OCI-LY3 (cell line): ENCODE measurements around the gene MYO1G.

Source experiments
- H2AFZ ChIP-seq: fragments of 200-600, 300-600 bp; shearing (Covaris generic); 2 replicates; pipeline ENCODE4 v1.6.0; 2014; ENCODE audit warnings: antibody characterized with exemption, low read depth, low read length
- H3K27ac ChIP-seq: fragments of 200-600, 300-600 bp; sonication (generic); 2 replicates; pipeline ENCODE4 v1.5.1; 2014; ENCODE audit warnings: mild to moderate bottlenecking, low read length, moderate library complexity, mixed read lengths
- H3K27me3 ChIP-seq: fragments of 200-600, 300-600 bp; sonication (generic); 2 replicates; pipeline ENCODE4 v1.6.1; 2014; ENCODE audit warnings: low read depth, low read length, mixed read lengths
- H3K36me3 ChIP-seq: fragments of 200-600, 300-600 bp; sonication (generic); replicated peaks from 2 replicates; pipeline ENCODE3; 2014; ENCODE audit warnings: low read depth, low read length, mixed read lengths
- H3K4me1 ChIP-seq: fragments of 300-600, 200-600 bp; sonication (generic); 2 replicates; pipeline ENCODE4 v1.6.1; 2014; ENCODE audit warnings: low read length, mixed read lengths
- H3K4me2 ChIP-seq: fragments of 200-600, 300-600 bp; sonication (generic); 2 replicates; pipeline ENCODE4 v1.6.1; 2014; ENCODE audit warnings: low read length, mixed read lengths
- H3K4me3 ChIP-seq: fragments of 300-600, 200-600 bp; sonication (generic); 2 replicates; pipeline ENCODE4 v1.5.1; 2014; ENCODE audit warnings: antibody characterized with exemption, mild to moderate bottlenecking, low read length, moderate library complexity
- H3K79me2 ChIP-seq: fragments of 300-600, 200-600 bp; shearing (Covaris generic); 2 replicates; pipeline ENCODE4 v1.6.1; 2014; ENCODE audit warnings: mild to moderate bottlenecking, low read length, mixed read lengths
- H3K9ac ChIP-seq: fragments of 300-600, 200-600 bp; shearing (Covaris generic); 2 replicates; pipeline ENCODE4 v1.6.0; 2014; ENCODE audit warnings: mild to moderate bottlenecking, low read length, moderate library complexity
- H3K9me3 ChIP-seq: fragments of 200-600, 300-600 bp; shearing (Covaris generic); 2 replicates; pipeline ENCODE4 v1.6.1; 2014; ENCODE audit warnings: low read length, mixed read lengths; ENCODE audit not compliant: insufficient read depth
- H4K20me1 ChIP-seq: fragments of 200-600, 300-600 bp; sonication (generic); 2 replicates; pipeline ENCODE4 v1.6.1; 2016; ENCODE audit warnings: low read length, mixed read lengths; ENCODE audit not compliant: insufficient read depth
- EZH2phosphoT487 ChIP-seq: fragments of 200-600 bp; shearing (Covaris generic); IDR thresholded peaks from 2 replicates; pipeline ENCODE4 v1.6.1; 2018; ENCODE audit warnings: antibody characterized with exemption, mixed run types, low read depth
- TF ChIP-seq, protein P1 (sequence below): fragments of 200-600, 300-600 bp; sonication (generic); IDR thresholded peaks from 2 replicates; pipeline ENCODE4 v1.5.1; 2014; ENCODE audit warnings: antibody characterized with exemption, low read length, low read depth

Gene MYO1G

DNA sequence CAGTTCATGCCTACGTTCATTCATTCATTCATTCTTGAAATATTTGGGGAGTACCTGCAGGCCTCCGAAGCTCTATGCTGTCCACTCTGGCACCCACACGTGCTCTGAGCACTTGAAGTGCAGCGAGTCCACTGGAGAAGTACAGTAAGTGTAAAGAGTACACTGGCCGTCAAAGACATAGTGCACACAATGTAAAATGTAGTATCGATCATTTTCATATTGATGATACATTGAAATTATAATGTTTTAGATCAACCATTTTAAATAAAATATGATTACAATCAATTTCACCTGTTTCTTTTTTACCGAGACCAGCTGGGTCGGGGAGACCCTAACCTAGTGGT lies 56.5 kb downstream of the MYO1G start:
- no peaks in the 10 kb centered on the region for H3K79me2 ChIP-seq
- H3K4me3 ChIP-seq: no peak overlapping the region
- TF ChIP-seq, protein P1, sequence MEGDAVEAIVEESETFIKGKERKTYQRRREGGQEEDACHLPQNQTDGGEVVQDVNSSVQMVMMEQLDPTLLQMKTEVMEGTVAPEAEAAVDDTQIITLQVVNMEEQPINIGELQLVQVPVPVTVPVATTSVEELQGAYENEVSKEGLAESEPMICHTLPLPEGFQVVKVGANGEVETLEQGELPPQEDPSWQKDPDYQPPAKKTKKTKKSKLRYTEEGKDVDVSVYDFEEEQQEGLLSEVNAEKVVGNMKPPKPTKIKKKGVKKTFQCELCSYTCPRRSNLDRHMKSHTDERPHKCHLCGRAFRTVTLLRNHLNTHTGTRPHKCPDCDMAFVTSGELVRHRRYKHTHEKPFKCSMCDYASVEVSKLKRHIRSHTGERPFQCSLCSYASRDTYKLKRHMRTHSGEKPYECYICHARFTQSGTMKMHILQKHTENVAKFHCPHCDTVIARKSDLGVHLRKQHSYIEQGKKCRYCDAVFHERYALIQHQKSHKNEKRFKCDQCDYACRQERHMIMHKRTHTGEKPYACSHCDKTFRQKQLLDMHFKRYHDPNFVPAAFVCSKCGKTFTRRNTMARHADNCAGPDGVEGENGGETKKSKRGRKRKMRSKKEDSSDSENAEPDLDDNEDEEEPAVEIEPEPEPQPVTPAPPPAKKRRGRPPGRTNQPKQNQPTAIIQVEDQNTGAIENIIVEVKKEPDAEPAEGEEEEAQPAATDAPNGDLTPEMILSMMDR: no peak
- TF ChIP-seq EZH2phosphoT487: no peak
- H3K4me1 ChIP-seq: no peaks in the 10 kb centered on the region
- H3K36me3 ChIP-seq: no peaks in the 10 kb centered on the region
- no peaks in the 10 kb centered on the region for H3K9me3 ChIP-seq
- H3K27me3 ChIP-seq: 0 out of 2 replicates have a peak, but pooled peaks cover 6% of the 10 kb centered on the region
- H3K9ac ChIP-seq: no peak overlapping the region
- no peaks in the 10 kb centered on the region for H4K20me1 ChIP-seq
- H2AFZ ChIP-seq: peak overlapping the region; percentile 95
- no peak overlapping the region for H3K27ac ChIP-seq
- peak overlapping the region; percentile 34; the same call in 1 of the 2 replicates for H3K4me2 ChIP-seq

DNA sequence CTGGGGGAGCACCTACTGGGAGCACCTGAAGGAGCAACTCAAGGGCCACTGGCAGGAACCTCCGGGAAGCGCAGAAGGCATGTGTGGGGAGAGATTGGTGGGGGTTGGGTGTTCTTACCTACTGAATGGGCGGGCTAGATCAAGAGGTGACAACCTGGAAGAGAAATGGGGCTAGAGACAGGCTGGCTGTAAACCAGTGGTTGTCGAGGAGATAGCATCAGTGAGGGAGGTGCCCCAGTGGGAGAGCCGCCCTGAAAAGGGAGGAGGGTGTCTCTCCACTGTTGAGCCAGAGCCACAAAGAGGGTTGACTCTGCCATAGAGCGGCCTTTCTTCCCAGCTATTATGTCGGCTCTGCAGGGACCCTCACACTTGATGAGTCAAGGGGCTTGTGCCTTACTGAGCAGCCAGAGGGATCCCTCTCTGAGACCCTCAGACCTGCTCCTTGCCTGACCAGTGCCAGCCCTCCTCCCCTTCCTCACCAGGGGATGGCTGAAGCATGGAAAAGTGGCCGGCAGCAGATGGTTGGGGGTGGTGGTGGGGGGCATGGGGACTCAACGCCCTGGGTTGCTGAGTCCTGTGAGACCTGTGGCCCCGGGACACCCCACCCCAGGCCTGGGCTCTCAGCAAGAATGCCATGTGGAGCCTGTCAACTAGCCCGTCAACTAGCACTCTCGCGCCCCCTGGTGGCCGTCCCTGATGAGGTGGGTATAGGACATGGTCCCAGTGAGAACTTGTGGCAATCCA lies 57.0 kb downstream of the MYO1G start:
- Histone ChIP-seq H3K79me2 (no peaks in the 10 kb centered on the region), H3K4me1 (no peaks in the 10 kb centered on the region), H3K27ac (no peak overlapping the region), H4K20me1 (no peaks in the 10 kb centered on the region), H3K27me3 (0 out of 2 replicates have a peak, but pooled peaks cover 6% of the 10 kb centered on the region), H3K36me3 (no peaks in the 10 kb centered on the region), H3K9me3 (no peaks in the 10 kb centered on the region), H2AFZ (peak overlapping the region; percentile 95), H3K9ac (no peak overlapping the region), H3K4me3 (no peak overlapping the region), H3K4me2 (peak overlapping the region; percentile 37)
- TF ChIP-seq EZH2phosphoT487: no peak
- TF ChIP-seq, protein P1: peak; percentile 93

DNA sequence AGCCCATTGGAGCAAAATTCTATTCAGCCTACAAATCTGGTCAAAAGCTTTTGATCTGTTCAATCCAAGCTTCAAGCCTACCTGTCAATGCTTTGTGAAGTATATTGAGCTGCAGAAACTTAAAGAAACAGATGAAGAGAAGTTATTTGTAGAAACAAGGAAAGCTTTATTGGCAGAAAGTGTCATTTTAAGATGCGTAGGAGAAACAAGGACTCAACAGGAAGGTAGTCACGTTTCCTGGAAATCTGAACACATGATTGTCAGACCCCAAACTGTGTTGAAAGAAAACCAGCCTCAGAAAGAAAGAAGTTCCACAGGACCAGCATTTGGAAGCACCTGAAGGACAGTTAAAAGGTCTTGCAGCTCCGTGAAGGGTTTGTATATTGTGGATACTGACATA lies 58.7 kb downstream of the MYO1G start:
- Histone ChIP-seq H3K4me1 (peaks cover 2% of the 10 kb centered on the region), H4K20me1 (no peaks in the 10 kb centered on the region)

DNA sequence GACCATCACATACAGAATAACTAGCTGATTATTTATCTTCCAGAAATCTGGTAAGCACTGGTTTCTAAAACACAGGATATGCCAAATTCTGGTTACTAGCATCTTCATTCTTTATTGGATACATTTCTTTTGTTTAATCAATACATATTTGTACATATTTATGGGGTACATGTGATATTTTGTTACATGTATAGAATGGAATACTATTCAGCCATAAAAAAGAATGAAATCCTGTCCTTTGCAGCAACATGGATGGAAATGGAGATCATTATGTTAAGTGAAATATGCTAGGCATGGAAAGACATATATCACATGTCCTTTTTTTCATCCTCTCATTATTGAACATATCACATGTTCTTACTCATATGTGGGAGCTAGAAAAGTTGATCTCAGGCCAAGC lies 60.8 kb downstream of the MYO1G start:
- Histone ChIP-seq H4K20me1 (no peaks in the 10 kb centered on the region), H3K9me3 (no peaks in the 10 kb centered on the region), H3K9ac (no peak overlapping the region), H3K4me1 (peaks cover 8% of the 10 kb centered on the region), H3K36me3 (no peaks in the 10 kb centered on the region), H3K4me2 (no peak overlapping the region), H3K27ac (no peak overlapping the region), H3K4me3 (no peak overlapping the region), H3K27me3 (0 out of 2 replicates have a peak, but pooled peaks cover 6% of the 10 kb centered on the region), H2AFZ (no peak overlapping the region), H3K79me2 (no peaks in the 10 kb centered on the region)
- TF ChIP-seq, protein P1: no peak
- no peak for TF ChIP-seq EZH2phosphoT487

More for the DNA sequence above, 58.7 kb downstream of the MYO1G start:
- H3K27me3 ChIP-seq: 0 out of 2 replicates have a peak, but pooled peaks cover 6% of the 10 kb centered on the region
- no peak overlapping the region for H3K4me3 ChIP-seq
- H3K27ac ChIP-seq: no peak overlapping the region
- no peaks in the 10 kb centered on the region for H3K36me3 ChIP-seq
- TF ChIP-seq, protein P1: no peak
- TF ChIP-seq EZH2phosphoT487: no peak
- no peaks in the 10 kb centered on the region for H3K79me2 ChIP-seq
- H2AFZ ChIP-seq: no peak overlapping the region
- no peak overlapping the region for H3K9ac ChIP-seq
- H3K9me3 ChIP-seq: no peaks in the 10 kb centered on the region
- no peak overlapping the region for H3K4me2 ChIP-seq
